Fibroblast of upper back skin (primary cell): ENCODE measurements around the gene RAB44.
"Not testable (repeated sequence)": the region's sequence is repeated elsewhere in the genome, so short reads cannot be mapped to it uniquely, and the experiment has no call there.

Experiments used
- DNase-seq: peaks from one replicate; pipeline ENCODE4 v3.0.0-alpha.2; 2013

RAB44 gene, protein sequence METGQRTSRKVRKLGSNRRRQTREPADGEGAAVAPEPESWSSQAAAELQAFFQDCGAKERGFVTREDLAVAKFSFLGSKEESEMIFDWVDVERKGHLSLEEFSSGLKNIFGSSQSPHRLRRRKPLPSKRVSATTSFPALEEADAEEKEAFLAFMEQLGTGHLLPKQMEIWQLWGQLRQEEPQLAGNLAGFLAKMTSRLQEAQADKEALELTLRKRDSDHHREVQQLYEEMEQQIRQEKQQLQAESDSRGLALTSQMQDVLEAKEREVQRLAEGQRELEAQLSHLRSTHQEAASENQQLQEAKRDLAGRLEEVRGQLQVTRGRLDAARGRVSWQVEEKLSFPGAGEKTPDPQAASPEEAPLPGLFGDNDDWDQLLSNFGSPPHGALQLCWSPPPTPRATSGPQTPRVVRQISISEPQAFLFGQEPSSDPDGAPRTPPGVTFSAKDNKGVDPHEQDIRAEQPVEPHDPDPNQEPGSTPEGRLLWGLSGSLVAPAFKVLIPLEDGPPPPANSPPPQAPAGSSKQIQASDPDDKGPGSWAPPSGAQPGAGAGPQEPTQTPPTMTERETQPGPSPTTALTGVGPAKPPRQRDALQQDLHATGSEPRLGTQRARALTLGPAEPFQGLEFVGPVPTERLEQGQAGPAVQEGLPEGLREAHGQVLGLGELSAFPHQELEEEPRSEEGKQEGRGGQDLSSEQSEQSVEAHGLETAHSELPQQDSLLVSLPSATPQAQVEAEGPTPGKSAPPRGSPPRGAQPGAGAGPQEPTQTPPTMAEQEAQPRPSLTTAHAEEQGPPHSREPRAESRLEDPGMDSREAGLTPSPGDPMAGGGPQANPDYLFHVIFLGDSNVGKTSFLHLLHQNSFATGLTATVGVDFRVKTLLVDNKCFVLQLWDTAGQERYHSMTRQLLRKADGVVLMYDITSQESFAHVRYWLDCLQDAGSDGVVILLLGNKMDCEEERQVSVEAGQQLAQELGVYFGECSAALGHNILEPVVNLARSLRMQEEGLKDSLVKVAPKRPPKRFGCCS

GRCh38 chr6:36697481-36697903 lies at the start of gene RAB44:
Gene RAB44 (plus strand): TSS chr6:36697826. CDS start chr6:36704236, 6,410 bp downstream.
- DNase-seq: no peak

- no peak for DNase-seq
These were observed 48.5 kb upstream of the RAB44 start for GRCh38 chr6:36649086-36649485.

GRCh38 chr6:36649701-36650484 lies 47.7 kb upstream of the RAB44 start:
- DNase-seq: no peak

DNA sequence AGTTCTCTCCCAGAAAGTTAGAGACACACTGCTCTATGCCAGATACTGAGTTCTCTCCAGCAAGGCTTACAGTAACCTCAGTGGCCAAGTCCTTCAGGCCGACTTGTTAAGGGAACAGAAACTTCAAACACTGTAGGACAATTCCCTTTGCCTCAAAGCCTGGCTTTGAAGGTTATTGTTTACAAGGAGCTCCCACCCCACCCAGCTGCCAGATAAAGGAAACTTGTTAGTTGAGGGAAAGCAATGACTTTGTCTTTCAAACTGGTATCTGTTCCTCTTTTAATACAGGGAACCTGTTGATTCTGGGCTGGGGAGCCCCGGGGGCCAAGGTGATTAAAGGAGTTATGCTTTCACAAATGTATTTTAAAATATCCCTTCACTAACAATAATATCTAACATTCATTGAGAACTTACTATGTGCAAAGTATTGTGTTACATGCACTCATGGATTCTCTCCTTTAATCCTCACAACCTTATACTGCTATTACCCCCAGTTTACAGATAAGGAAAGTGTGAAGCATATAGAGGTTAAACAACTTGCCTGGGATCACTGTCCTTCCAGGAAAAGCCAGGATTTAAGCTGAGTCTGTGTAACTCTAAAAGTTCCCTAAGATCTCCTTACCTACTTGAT lies 46.7 kb upstream of the RAB44 start:
- no peak for DNase-seq

DNA sequence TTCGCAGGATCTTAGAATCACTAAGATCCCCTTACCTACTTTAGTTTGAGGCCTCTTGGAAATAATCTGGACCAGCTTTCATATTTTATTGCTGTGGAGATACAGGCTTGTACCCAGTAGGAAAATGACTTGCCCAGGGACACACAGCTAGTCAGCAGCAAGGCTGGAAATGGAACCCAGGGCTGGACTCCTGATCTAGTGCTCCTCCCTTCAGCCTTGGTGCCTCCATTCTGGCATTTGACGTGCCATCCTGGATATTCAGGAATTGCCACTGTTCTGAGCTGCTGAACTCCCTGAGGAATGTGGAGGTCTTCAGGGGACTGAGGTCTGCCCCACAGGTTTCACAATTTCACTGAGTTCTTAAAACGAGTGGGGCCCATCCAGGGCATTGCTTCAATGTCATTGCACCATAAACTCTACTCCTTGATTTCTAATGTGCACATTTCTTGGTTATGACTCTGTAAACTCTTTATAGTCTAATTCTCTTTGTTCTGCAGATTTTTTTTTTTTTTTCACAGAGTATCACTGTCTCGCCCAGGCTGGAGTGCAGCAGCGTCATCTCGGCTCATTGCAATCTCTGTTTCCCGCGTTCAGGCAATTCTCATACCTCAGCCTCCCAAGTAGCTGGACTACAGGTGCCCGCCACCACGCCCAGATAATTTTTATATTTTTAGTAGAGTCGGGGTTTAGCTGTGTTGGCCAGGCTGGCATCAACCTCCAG lies 45.8 kb upstream of the RAB44 start:
- no peak for DNase-seq

GRCh38 chr6:36654469-36654868 lies 43.2 kb upstream of the RAB44 start:
- not testable (repeated sequence) for DNase-seq

DNA sequence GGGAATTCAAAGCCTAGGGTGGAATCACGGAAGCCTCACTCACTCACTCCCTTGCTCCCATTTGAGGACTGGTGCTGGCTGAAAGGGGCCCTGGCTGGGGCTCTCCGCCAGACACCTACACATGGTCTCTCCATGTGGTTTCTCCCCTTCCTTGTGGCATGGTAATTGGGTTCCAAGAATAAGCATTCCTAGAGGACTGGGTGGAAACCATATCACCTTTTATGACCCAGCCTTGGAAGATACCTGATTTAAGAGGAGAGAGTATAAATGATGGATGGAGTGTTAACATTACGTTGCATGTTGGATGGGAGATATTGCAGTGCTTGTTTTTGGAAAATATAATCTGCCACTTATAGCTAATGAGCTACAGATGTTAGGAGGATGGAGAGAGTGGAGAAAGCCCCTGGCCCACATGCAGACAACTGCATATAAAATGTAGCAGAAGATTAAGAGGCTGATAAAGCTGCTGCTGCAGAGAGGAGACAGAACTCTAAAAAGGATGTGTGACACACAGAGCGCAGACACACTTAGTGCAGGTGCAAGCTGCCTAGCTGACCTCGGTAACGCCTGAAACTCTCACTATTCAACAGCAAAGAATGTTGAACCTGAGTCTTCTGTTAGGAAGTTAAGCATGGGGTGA lies 42.4 kb upstream of the RAB44 start:
- DNase-seq: peak; percentile 63

DNA sequence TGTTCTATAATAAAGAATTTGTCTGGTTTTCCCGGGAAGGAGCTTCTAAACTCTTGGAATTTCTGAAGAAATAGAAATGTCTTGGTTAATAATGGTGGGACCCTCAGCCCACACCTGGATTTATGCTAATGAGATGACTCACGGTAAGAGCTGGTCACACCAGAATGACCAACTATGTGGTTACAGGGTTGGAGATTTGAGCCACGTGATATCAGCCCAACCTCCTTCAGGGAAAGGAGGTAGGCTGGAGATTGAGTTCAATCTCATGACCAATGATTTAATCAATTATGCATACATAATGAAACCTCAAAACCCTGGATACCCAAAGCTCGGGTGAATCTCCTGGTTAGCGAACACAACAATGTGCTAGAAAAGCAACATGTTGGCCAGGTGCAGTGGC lies 41.2 kb upstream of the RAB44 start:
- DNase-seq: no peak

DNA sequence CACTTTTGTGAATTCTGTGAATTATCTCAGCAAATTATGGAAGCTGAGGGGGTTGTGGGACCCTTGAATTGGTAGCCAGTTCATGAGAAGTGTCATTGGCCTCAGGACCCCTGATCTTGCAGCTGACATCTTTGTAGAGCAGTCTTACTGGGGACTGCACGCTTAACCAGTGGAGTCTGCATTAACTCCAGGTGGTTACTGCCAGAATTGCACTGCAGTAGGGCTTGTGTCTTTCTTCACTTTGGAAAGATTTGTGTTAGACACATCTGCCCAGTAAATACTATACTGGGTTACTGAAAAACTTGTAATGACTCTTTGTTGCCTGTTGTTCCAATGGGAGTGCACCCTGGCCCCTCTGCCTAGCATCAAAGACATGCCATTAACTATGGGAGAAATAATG lies 40.4 kb upstream of the RAB44 start:
- no peak for DNase-seq

DNA sequence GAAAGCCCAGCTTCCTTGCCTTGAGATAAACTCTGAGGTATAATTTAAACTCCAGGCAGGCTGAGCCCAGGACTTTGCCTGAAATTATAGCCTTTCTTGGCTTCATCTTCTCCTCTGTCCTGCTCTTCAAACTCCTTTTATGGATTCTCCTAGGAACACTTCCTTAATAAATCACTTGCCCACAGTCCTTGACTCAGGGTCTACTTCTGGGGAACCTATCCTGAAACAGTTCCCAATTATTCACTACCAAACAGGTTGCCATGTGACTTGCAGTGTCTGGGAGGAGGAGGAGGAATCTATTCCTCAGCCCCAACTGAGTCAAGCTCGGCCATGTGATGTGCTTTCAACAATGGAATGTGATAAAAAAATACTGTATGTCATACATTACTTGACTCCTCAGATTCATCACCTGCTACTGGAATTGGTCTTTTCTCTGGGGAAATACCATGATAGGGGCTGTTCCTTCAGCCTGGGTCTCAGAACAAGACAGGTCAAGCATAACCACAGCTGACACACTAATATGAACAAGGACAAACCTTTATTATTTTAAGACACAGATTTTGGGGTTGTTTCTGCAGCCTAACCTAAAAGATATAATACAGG lies 39.6 kb upstream of the RAB44 start:
- DNase-seq: peak; percentile 85

- peak; percentile 94 for DNase-seq
These were observed 38.4 kb upstream of the RAB44 start for GRCh38 chr6:36659271-36659670.

- no peak for DNase-seq
These were observed 36.7 kb upstream of the RAB44 start for GRCh38 chr6:36660771-36661471.

DNA sequence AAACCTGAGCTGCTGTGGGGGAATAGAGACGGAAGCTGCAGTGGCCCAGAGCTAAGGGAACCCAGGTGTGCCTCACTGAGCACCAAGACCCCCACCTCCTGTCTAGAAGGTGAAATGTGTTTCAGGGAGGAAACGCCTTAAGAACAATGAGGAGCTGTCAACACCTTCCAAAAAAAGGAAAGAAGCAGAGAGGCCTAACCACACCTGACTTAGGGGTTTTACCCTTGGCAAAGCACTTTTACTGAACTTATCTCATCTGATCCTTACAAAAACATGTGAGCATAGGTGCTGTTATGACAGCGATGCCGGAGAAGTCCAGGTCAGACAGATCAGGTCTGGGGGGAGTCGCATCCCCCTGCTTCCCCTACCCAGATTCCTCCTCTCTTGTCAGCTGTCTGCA lies 35.2 kb upstream of the RAB44 start:
- DNase-seq: no peak

GRCh38 chr6:36662827-36663256 lies 34.8 kb upstream of the RAB44 start:
- no peak for DNase-seq

DNA sequence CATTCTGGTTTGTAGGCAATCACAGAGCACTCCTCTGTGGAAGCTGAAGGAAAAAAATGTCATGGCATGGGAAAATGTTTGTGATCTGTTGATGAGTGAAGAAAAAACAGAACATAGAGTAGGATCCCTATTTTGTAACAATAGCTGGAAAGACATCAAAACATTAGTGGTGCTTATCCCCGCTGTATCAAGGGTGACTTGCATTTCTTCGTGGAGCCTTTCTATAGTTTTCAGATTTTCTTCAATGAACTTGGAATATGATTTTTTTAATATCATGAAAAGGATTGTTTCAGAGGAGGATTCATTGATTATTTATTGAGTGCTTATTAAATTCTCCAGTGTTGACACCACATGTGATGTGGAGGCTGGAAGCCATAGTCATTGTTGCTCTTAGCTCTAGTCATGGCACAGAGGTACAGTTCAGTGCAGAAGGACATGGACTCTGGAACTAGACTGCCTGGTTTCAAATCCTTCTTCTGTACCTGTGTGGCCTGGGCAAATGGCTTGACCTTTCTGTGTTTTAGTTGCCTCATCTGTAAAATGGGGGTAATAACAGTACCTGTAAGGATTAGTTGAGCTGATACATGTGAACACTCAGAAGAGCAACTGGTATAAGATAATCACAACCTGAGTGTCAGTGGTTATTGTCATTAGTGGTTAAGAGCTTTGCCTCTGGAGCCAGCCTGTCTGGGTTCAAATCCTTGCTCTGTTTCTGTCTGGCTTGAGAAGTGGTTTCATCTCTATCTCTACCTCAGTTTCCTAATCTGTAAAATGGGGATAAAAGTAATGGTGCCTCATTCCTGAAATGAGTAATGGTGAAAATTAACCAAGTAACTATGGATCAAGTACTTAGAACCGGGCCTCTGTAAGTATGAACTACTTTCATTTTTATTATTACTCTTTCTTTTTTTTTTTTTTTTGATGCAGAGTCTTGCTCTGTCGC lies 33.9 kb upstream of the RAB44 start:
- DNase-seq: no peak

DNA sequence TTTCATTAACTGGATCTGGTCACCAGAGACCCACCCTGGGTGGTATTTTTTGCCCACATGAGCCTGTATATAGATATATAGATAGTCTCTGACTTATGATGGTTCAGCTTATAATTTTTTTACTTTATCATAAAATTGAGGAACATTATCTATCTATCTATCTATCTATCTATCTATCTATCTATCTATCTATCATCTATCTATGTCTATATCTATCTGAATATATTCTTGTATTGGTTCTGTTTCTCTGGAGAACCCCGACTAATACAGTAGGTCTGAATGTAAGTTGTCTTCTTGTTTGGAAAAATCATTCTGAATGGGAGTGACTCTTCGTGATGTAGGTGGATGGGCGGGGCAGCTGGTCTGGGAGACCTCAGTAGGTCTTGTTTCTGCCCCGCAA lies 32.4 kb upstream of the RAB44 start:
- no peak for DNase-seq

- DNase-seq: no peak
These were observed 31.3 kb upstream of the RAB44 start for GRCh38 chr6:36666287-36666686.

GRCh38 chr6:36666826-36667591 lies 30.6 kb upstream of the RAB44 start:
- peak; percentile 88 for DNase-seq
